Measurements from ENCODE around the gene PPFIA1. TPM values are rescaled to one million over a fixed set of nuclear protein-coding genes. Genes with fewer than 3 reads are reported as not detected.
A peak's percentile ranks its signal among the peaks of the same experiment; 100 is the strongest.

Gene PPFIA1
- total and polyA plus RNA-seq, 2 of the 13 experiments (the other 11 are each of a cell fraction or from before 2014, with no cell fraction given) = 29.9 to 45.2 TPM

- TF ChIP-seq ZNF614 (CRISPR knock-in tag; IDR thresholded peaks at IDR 0.05; ENCODE audit: borderline replicate concordance) = no peak
- TF ChIP-seq IKZF1 (IDR thresholded peaks at IDR 0.05) = no peak
- no peak for TF ChIP-seq SMARCE1 (IDR thresholded peaks at IDR 0.05; ENCODE audit: borderline replicate concordance)
- peak; percentile 64 for TF ChIP-seq CSRNP1 (CRISPR knock-in tag; IDR thresholded peaks at IDR 0.05)
- TF ChIP-seq BRF2 (CRISPR knock-in tag; IDR thresholded peaks at IDR 0.05) = no peak
- no peak for TF ChIP-seq EZH2 (conservative IDR thresholded peaks at IDR 0.05; ENCODE audit: low read depth, low read length)
- no peak for TF ChIP-seq ZNF512B (CRISPR knock-in tag; IDR thresholded peaks at IDR 0.05; ENCODE audit: borderline replicate concordance)
- TF ChIP-seq ZNF276 (CRISPR knock-in tag; IDR thresholded peaks at IDR 0.05; ENCODE audit: low read depth) = peak; percentile 16; the same call in 1 of the 2 replicates
- TF ChIP-seq ZNF446 (CRISPR knock-in tag; IDR thresholded peaks at IDR 0.05) = no peak
- no peak for TF ChIP-seq MAF1 (CRISPR knock-in tag; IDR thresholded peaks at IDR 0.05; ENCODE audit: borderline replicate concordance)
- TF ChIP-seq SMAD1 (CRISPR knock-in tag; IDR thresholded peaks at IDR 0.05; ENCODE audit: borderline replicate concordance, low read depth) = no peak
- no peak for TF ChIP-seq NFRKB (IDR thresholded peaks at IDR 0.05)
- no peak for TF ChIP-seq ZBTB34 (CRISPR knock-in tag; IDR thresholded peaks at IDR 0.05)
- TF ChIP-seq AGO1 (IDR thresholded peaks at IDR 0.05; ENCODE audit: low read depth, low read length, poor library complexity, severe bottlenecking) = no peak
- no peak for TF ChIP-seq ZNF441 (CRISPR knock-in tag; IDR thresholded peaks at IDR 0.05; ENCODE audit: borderline replicate concordance)
- 0 out of 2 replicates have a peak, but pooled peaks have one; percentile 37 for TF ChIP-seq ZBTB46 (CRISPR knock-in tag; IDR thresholded peaks at IDR 0.05; ENCODE audit: borderline replicate concordance)
- no peak for TF ChIP-seq KAT7 (CRISPR knock-in tag; IDR thresholded peaks at IDR 0.05; ENCODE audit: borderline replicate concordance)
- no peak for TF ChIP-seq MIER3 (CRISPR knock-in tag; IDR thresholded peaks at IDR 0.05; ENCODE audit: borderline replicate concordance)
Measured at GRCh38 chr11:70270104-70270876, at the start of gene PPFIA1 (continued).

Data from HepG2 (cell line).